Urothelium cell line (cell line): ENCODE measurements around the gene TRAK1.
"Not testable (repeated sequence)": the region's sequence is repeated elsewhere in the genome, so short reads cannot be mapped to it uniquely, and the experiment has no call there.

Source experiments
- DNase-seq: peaks from one replicate; pipeline ENCODE4 v3.0.0; 2011; ENCODE audit warnings: low spot score, mixed read lengths
- FAIRE-seq: peaks from 2 replicates; lab custom pipeline; 2011; peaks lifted over from hg19 to GRCh38; lab: Jason Lieb, UNC

The TRAK1 gene

DNA sequence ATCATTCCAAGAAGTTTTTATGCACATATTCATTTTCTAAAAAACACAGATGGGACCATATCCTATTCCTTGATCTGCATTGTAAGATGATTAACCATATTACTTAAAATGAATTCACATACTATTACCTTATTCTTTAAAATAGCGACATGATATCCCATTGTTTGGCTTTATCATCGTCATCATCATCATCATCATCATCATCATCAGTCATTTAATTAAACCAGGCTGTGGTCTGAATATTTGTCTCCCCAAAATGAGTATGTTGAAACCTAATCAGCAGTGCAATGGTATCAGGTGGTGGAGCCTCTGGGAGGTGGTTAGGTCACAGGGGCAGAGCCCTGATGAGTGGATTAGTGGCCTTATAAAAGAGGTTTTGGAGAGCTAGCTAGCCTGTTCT lies 4.4 kb downstream of the TRAK1 start:
- DNase-seq (no peak), FAIRE-seq (no peak)

DNA sequence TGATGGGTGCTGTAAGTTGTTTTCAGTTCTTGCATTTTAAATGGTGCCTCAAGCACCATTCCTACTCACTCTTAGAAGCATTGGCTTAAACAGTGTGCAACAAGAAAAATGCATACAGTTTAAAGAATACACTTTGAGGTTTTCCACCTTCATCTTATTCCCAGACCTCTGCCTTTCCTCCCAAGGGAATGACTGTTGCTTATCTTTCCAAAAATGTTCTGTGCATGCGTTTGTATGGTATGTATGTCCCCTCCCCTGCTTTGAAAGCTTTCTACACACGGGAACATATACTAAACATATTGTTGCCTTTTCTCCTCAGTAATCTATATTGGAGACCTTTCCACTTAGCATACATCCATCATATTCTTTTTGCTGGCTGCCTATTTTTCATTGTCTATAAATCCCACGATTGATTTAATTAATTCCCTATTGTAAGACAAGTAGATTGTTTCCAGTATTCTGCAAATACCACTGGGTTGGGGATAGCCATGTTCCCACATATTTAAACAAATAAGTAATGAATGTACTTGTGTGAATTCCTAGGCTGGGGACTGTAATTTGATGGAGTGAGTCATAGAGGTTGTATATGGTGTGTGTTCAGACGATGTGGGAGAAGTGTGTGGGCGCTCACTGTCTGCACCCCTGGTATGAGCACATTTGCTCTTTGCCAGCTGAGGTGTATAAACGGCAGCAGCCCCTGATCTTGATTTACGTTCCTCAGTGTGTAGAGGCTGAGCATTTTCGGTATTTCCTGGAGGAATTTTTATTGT lies 5.8 kb downstream of the TRAK1 start:
- FAIRE-seq: no peak
- DNase-seq: no peak

DNA sequence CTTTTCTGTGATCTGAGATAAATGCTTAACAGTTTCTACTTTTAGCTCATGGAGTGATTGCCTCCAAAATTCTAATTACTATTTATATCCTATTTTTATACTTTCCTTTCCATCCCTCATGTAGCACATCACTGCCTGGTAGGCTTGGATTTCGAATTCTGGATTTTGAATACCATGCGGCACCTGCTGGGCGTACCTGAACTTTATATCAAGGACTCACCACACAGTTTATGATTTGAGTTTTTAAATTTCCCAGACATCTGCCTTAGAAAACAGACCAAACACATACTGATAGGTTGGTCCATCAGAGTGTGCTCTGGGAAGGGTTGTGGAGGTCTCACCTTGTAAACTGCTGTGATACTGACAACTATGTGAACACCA lies 6.4 kb downstream of the TRAK1 start:
- DNase-seq: no peak
- FAIRE-seq: no peak

- no peak for DNase-seq
- FAIRE-seq: no peak
Observed at GRCh38 chr3:42098171-42098570, 7.0 kb downstream of the TRAK1 start.

DNA sequence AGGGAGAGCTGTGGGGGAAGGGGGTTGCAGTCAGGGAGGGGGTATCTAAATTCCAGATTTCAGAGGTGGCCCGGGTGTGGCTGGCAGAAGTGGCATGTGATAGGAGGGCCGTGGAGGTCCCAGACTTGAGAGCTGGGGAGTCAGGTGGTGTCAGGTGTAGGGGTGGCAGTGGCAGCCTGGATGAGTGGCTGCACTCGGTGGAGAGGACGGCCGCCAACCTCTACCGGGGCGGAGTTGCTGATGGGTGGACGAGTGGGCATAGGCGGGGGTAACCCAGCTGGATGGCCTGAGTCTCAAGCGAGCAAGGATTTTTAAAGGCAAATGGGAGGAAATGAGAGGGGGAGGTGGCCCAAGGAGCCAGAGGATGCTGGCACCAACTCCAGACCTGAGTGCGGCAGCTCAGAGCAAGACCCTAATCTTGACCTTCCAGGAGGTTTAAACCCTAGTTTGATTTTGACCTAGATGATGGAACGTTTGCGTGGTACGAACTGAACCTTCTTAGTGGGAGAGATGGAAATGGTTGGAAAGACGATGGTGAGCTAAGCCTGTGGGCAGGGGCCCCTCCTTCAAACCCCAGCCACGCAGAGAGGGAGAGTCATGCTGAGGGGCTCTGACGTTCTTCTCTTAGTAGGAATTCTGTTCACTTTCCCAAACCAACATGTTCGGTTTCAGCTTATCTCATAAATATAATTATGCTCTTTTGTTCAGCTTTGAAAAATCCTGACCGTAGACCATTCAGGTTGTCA lies 8.0 kb downstream of the TRAK1 start:
- FAIRE-seq: no peak

DNA sequence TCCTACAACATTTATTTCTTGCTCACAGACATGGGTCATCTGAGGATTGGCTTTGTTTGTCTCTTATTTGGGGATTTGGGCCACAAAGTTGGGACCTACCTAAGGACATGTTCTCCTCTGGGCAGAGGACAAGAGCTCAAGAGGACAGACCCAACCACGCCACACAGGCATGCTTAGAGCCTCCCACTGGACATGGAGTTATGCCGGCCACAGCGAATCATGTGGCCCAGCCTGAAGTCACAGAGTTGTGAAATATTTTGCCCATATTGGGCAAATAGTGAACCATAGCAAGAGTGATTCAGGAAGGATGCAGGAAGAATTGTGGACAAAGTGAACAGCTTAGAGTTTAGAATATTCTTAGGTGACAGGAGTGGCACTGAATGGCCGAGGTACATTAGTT lies 9.9 kb downstream of the TRAK1 start:
- no peak for DNase-seq
- no peak for FAIRE-seq

More for the DNA sequence above, 8.0 kb downstream of the TRAK1 start:
- no peak for DNase-seq

GRCh38 chr3:42101481-42101880 lies 10.3 kb downstream of the TRAK1 start:
- FAIRE-seq (no peak), DNase-seq (no peak)

DNA sequence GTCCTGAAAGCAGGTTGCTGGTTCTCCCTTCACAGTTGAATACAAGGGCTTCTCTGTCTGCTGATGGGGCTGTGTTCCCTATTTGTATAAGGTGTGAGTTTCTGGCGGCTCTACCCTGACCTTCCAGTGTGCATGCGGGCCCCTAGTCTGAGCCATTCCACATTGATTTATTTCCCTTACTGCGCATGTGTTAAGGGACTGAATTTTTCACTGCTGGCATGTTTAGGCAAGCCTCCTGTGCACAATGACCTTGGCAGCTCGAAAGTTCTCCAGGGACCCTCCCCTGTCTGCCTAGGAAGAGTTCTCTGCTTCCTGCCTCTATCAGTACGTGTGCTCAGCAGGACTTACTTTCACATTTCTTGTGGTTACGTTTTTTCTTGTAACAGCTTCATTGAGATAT lies 11.4 kb downstream of the TRAK1 start:
- FAIRE-seq: no peak
- DNase-seq: no peak

- DNase-seq, FAIRE-seq: not testable (repeated sequence)
Observed at GRCh38 chr3:42103921-42104665, 12.9 kb downstream of the TRAK1 start.

DNA sequence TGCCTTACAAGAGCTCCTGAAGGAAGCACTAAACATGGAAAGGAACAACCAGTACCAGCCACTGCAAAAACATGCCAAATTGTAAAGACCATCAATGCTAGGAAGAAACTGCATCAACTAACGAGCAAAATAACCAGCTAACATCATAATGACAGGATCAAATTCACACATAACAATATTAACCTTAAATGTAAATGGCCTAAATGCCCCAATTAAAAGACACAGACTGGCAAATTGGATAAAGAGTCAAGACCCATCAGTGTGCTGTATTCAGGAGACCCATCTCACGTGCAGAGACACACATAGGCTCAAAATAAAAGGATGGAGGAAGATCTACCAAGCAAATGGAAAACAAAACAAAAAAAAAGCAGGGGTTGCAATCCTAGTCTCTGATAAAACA lies 14.8 kb downstream of the TRAK1 start:
- FAIRE-seq, DNase-seq: not testable (repeated sequence)

DNA sequence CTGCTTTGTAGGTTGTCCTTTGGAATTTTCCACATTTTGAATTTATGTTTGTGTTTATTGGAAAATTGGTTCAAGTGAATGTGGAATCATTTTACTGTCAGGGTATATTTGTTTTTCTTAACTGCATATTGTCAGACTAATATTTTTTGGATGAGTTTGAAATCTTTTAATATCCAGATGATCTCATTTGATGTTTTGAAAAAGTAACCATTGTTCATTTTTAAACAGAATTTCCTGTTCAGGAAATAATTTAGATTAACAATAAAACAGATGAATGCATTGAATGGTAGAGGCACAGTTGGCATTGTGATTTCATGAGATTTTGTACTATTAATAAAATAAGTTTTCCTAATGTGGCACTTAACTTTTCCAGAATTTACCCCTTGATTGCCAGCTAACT lies 15.5 kb downstream of the TRAK1 start:
- FAIRE-seq (no peak), DNase-seq (no peak)

GRCh38 chr3:42110631-42111030 lies 19.5 kb downstream of the TRAK1 start:
- DNase-seq (no peak), FAIRE-seq (no peak)

DNA sequence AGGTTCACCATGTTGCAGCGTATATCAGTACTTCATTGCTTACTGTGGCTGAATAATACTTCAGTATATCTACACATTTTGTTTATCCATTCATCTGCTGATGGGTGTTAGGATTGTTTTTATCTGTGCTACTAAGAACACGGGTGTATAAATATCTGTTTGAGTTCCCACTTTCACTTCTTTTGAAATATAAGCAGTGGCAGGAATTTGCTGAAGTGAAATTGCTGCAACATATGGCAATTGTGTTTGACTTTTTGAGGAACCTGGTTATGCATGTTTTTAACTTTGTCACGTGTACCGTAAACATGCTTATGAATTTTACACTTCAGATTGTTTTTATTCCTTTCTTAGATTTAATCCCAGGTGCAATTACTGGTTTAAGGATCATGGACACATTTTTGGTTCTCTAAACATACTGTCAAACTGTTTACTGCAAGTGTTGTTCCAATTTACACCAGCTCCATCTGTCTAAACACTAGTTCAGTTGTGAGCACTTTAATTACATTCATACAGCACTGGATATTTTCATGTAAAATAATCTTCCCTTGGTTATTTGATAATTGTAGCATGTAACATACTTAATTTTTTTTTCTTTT lies 23.1 kb downstream of the TRAK1 start:
- DNase-seq: no peak
- FAIRE-seq: no peak

GRCh38 chr3:42115215-42115614 lies 24.1 kb downstream of the TRAK1 start:
- no peak for DNase-seq
- FAIRE-seq: no peak

GRCh38 chr3:42115946-42116345 lies 24.8 kb downstream of the TRAK1 start:
- DNase-seq (no peak), FAIRE-seq (no peak)

- DNase-seq (no peak), FAIRE-seq (no peak)
Observed at GRCh38 chr3:42116466-42116865, 25.3 kb downstream of the TRAK1 start.

GRCh38 chr3:42117175-42118008 lies 26.2 kb downstream of the TRAK1 start:
- DNase-seq (peak; percentile 75), FAIRE-seq (no peak)

DNA sequence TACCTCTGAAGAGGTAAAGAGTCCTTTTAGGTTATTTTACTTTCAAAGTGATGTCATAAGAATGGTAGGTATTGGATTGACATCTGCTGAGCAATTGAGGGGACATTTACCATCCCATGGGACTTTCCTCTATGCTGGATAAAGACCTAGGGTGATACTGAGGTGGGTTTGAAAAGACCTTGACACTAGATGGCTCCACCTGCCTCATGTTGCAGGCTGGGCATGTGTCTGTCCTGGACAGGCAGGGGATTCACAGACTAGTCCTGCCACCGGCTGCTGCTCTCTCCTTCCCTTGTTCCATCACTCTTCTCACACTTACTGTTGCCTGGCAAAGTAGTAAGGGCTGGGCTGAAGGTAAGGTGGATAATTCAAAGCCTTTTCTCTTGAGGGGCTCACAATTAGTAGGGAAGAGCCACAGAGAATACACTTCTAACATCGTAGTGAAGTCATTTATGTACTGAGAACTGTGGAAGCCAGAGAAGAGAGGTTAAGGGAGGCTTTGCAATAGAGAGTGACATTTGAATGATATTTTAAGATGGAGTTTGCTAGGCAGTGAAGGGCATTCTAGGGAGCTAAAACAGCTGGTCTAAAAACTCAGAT lies 27.7 kb downstream of the TRAK1 start:
- peak; percentile 54 for DNase-seq
- no peak for FAIRE-seq

DNA sequence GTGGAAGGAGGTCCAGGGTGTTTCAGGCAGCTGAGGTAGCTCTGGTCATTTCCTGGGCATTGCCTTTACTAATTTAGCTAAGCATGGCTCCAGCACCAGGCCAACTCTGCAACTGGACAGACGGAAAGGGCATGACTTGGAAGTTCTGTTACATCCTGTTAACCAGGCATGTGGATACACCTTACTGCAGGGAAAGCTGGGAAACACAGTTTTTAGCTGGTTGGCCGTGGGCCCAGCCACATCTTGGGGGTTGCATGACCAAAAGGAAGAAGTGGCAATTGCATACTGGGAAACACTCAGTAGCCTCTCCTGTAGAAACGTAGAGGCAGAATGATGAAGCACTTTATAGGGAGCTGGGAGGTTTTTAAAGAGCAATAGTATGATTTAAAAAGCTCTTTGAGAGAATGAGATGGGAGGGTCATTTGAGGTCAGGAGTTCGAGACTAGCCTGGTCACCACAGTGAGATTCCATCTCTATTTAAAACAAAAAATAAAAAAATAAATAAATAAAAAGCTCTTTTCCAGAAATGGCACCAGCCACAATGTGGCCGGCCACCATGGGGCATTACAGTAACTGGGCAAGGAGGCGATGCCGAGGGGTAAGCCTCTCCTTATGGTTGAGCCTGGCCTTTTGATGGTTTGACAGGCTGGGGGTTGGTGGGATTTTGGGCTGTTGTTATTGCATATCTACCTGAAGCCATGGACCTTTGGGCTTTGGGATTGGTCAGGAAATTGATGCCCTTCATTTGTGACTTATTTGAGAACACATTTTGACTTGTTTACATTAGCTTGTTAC lies 28.6 kb downstream of the TRAK1 start:
- FAIRE-seq (no peak), DNase-seq (no peak)
